HepG2 (cell line): ENCODE data around the gene SHISA5. TPM values are rescaled to one million over a fixed set of nuclear protein-coding genes. Genes with fewer than 3 reads are reported as not detected.

Source experiments
- MIER2 ChIP-seq: IDR thresholded peaks from 2 replicates; pipeline ENCODE4 v1.6.1; 2016; ENCODE audit warnings: missing biosample characterization, missing genetic modification reagents
- REST ChIP-seq, 2 experiments: IDR thresholded peaks; 2 replicates each; pipeline ENCODE4 v1.6.1; 2011 to 2012; ENCODE audit warnings: low read length in 2 of 2, borderline replicate concordance in 1 of 2, low read depth in 1 of 2, mild to moderate bottlenecking in 1 of 2, moderate library complexity in 1 of 2
- RFX5 ChIP-seq: IDR thresholded peaks from 2 replicates; pipeline ENCODE4 v1.6.1; 2011; ENCODE audit warnings: low read depth, low read length, improper control_type of control experiment
- SIN3A ChIP-seq: IDR thresholded peaks from 2 replicates; pipeline ENCODE4 v1.6.1; 2011; ENCODE audit warnings: low read depth, mild to moderate bottlenecking, control low read depth, low read length, borderline replicate concordance
- SOX13 ChIP-seq, 3 experiments: fragments of 450-650 bp in 1 of 3; sonication (generic) in 1 of 3; formaldehyde crosslinking in 1 of 3; IDR thresholded peaks in 2 of 3; conservative IDR thresholded peaks in 1 of 3; 2 replicates each; pipeline versions ENCODE4 v1.5.0 to v1.6.1; 2016 to 2020; ENCODE audit warnings: antibody characterized with exemption in 1 of 3, mild to moderate bottlenecking in 1 of 3, missing compliant biosample characterization in 1 of 3, missing genetic modification reagents in 1 of 3, moderate library complexity in 1 of 3
- ZBTB21 ChIP-seq: sonication (generic); formaldehyde crosslinking; IDR thresholded peaks from 2 replicates; pipeline ENCODE4 v1.4.0; 2020; ENCODE audit warnings: missing genetic modification reagents
- ZBTB8A ChIP-seq: sonication (generic); formaldehyde crosslinking; IDR thresholded peaks from 2 replicates; pipeline ENCODE4 v1.4.0; 2020; ENCODE audit warnings: mild to moderate bottlenecking, low read depth, missing genetic modification reagents, borderline replicate concordance
- ZNF235 ChIP-seq: sonication (generic); formaldehyde crosslinking; IDR thresholded peaks from 2 replicates; pipeline ENCODE4 v1.8.1; 2023; ENCODE audit warnings: mild to moderate bottlenecking, missing genetic modification reagents, borderline replicate concordance
- ZNF576 ChIP-seq: sonication (generic); formaldehyde crosslinking; IDR thresholded peaks from 2 replicates; pipeline ENCODE4 v1.4.0; 2020; ENCODE audit warnings: mild to moderate bottlenecking, missing genetic modification reagents
- ZNF724P ChIP-seq: sonication (generic); formaldehyde crosslinking; IDR thresholded peaks from 2 replicates; pipeline ENCODE4 v1.8.0; 2022; ENCODE audit warnings: missing genetic modification reagents, borderline replicate concordance
- polyA plus RNA-seq, 8 experiments: library from polyadenylated mRNA; depleted of rRNA in 3 of 8; stranded (reverse) in 7 of 8; unstranded in 1 of 8; fragments of >200 nt; fragmentation: Illumina TruSeq in 4 of 8; extraction: Trizol in 4 of 8; gene quantifications; 2 replicates each; pipeline versions ENCODE4 v1.2.1 to v1.2.3, GENCODE V29; 2011 to 2016; ENCODE audit warnings: low read depth in 4 of 8, missing spikeins in 1 of 8, mixed read lengths in 1 of 8; ENCODE audit not compliant: insufficient read depth in 1 of 8
- total RNA-seq, 5 experiments: library from RNA; depleted of rRNA; stranded (reverse); fragments of >200 nt; fragmentation: Illumina TruSeq; extraction: Trizol; gene quantifications; 2 replicates each; pipeline ENCODE4 v1.2.3, GENCODE V29; 2016; ENCODE audit warnings: low read depth in 1 of 5
- TF ChIP-seq, protein P1 (sequence below): sonication (generic); formaldehyde crosslinking; IDR thresholded peaks from 2 replicates; pipeline ENCODE4 v1.4.0; 2020; ENCODE audit warnings: missing genetic modification reagents
- TF ChIP-seq, protein P2 (sequence below): sonication (generic); formaldehyde crosslinking; IDR thresholded peaks from 2 replicates; pipeline ENCODE4 v1.8.0; 2022; ENCODE audit warnings: missing genetic modification reagents, mild to moderate bottlenecking, borderline replicate concordance
- TF ChIP-seq, protein P3 (sequence below): sonication (generic); formaldehyde crosslinking; IDR thresholded peaks from 2 replicates; pipeline ENCODE4 v1.5.1; 2020; ENCODE audit warnings: missing genetic modification reagents, mild to moderate bottlenecking, borderline replicate concordance

SHISA5 gene
- total and polyA plus RNA-seq, 2 of the 13 experiments (the other 11 are each of a cell fraction or from before 2014, with no cell fraction given), result 75.8 to 91.4 TPM

GRCh38 chr3:48465531-48466378 lies 38.2 kb downstream of the SHISA5 start (continued):
- TF ChIP-seq, protein P1, sequence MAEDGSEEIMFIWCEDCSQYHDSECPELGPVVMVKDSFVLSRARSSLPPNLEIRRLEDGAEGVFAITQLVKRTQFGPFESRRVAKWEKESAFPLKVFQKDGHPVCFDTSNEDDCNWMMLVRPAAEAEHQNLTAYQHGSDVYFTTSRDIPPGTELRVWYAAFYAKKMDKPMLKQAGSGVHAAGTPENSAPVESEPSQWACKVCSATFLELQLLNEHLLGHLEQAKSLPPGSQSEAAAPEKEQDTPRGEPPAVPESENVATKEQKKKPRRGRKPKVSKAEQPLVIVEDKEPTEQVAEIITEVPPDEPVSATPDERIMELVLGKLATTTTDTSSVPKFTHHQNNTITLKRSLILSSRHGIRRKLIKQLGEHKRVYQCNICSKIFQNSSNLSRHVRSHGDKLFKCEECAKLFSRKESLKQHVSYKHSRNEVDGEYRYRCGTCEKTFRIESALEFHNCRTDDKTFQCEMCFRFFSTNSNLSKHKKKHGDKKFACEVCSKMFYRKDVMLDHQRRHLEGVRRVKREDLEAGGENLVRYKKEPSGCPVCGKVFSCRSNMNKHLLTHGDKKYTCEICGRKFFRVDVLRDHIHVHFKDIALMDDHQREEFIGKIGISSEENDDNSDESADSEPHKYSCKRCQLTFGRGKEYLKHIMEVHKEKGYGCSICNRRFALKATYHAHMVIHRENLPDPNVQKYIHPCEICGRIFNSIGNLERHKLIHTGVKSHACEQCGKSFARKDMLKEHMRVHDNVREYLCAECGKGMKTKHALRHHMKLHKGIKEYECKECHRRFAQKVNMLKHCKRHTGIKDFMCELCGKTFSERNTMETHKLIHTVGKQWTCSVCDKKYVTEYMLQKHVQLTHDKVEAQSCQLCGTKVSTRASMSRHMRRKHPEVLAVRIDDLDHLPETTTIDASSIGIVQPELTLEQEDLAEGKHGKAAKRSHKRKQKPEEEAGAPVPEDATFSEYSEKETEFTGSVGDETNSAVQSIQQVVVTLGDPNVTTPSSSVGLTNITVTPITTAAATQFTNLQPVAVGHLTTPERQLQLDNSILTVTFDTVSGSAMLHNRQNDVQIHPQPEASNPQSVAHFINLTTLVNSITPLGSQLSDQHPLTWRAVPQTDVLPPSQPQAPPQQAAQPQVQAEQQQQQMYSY, result no peak
- TF ChIP-seq, protein P2, sequence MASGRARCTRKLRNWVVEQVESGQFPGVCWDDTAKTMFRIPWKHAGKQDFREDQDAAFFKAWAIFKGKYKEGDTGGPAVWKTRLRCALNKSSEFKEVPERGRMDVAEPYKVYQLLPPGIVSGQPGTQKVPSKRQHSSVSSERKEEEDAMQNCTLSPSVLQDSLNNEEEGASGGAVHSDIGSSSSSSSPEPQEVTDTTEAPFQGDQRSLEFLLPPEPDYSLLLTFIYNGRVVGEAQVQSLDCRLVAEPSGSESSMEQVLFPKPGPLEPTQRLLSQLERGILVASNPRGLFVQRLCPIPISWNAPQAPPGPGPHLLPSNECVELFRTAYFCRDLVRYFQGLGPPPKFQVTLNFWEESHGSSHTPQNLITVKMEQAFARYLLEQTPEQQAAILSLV (CRISPR knock-in tag), result peak; percentile 64; the same call in 1 of the 2 replicates
- TF ChIP-seq SIN3A, result no peak; the same call in 1 of the 2 replicates
- no peak for TF ChIP-seq REST (IDR thresholded peaks at IDR 0.05; ENCODE audit: borderline replicate concordance in 1 of 2, low read depth in 1 of 2, low read length in 2 of 2)
- no peak for TF ChIP-seq ZBTB8A (CRISPR knock-in tag)
- TF ChIP-seq MIER2 (CRISPR knock-in tag), result peak; percentile 59
- TF ChIP-seq ZNF724P (CRISPR knock-in tag), result no peak; the same call in 1 of the 2 replicates
- TF ChIP-seq, protein P3, sequence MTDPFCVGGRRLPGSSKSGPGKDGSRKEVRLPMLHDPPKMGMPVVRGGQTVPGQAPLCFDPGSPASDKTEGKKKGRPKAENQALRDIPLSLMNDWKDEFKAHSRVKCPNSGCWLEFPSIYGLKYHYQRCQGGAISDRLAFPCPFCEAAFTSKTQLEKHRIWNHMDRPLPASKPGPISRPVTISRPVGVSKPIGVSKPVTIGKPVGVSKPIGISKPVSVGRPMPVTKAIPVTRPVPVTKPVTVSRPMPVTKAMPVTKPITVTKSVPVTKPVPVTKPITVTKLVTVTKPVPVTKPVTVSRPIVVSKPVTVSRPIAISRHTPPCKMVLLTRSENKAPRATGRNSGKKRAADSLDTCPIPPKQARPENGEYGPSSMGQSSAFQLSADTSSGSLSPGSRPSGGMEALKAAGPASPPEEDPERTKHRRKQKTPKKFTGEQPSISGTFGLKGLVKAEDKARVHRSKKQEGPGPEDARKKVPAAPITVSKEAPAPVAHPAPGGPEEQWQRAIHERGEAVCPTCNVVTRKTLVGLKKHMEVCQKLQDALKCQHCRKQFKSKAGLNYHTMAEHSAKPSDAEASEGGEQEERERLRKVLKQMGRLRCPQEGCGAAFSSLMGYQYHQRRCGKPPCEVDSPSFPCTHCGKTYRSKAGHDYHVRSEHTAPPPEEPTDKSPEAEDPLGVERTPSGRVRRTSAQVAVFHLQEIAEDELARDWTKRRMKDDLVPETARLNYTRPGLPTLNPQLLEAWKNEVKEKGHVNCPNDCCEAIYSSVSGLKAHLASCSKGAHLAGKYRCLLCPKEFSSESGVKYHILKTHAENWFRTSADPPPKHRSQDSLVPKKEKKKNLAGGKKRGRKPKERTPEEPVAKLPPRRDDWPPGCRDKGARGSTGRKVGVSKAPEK (CRISPR knock-in tag), result no peak
- TF ChIP-seq RFX5, result no peak
- no peak for TF ChIP-seq ZNF235
- no peak for TF ChIP-seq SOX13 (IDR thresholded peaks at IDR 0.05)
- peak in 1 of 2 experiments; percentile 24; a peak in 2 of 4 replicates for TF ChIP-seq SOX13 (CRISPR knock-in tag; conservative IDR thresholded peaks at IDR 0.05 in 1 of 2, IDR thresholded peaks at IDR 0.05 in 1 of 2)
- TF ChIP-seq ZNF576 (CRISPR knock-in tag), result no peak
- no peak for TF ChIP-seq ZBTB21 (CRISPR knock-in tag)
